HepG2 (cell line): ENCODE data around the gene SEC14L5.

Experiments used
- BHLHE40 ChIP-seq: IDR thresholded peaks from 2 replicates; pipeline ENCODE4 v1.6.1; 2011; ENCODE audit warnings: low read length, improper control_type of control experiment
- POGZ ChIP-seq: sonication (generic); formaldehyde crosslinking; IDR thresholded peaks from 2 replicates; pipeline ENCODE4 v1.4.0; 2020; ENCODE audit warnings: mild to moderate bottlenecking, missing genetic modification reagents
- TBX2 ChIP-seq: sonication (generic); formaldehyde crosslinking; IDR thresholded peaks from 2 replicates; pipeline ENCODE4 v1.5.0; 2020; ENCODE audit warnings: missing genetic modification reagents, mild to moderate bottlenecking, borderline replicate concordance
- ZNF12 ChIP-seq: sonication (generic); formaldehyde crosslinking; IDR thresholded peaks from 2 replicates; pipeline ENCODE4 v1.5.0; 2020; ENCODE audit warnings: missing genetic modification reagents
- TF ChIP-seq, protein P1 (sequence below): sonication (generic); formaldehyde crosslinking; IDR thresholded peaks from 2 replicates; pipeline ENCODE4 v1.5.0; 2020; ENCODE audit warnings: mild to moderate bottlenecking, missing genetic modification reagents, moderate library complexity
- TF ChIP-seq, protein P2 (sequence below): sonication (generic); formaldehyde crosslinking; IDR thresholded peaks from 2 replicates; pipeline ENCODE4 v1.5.1; 2020; ENCODE audit warnings: mild to moderate bottlenecking, missing genetic modification reagents
- TF ChIP-seq, protein P3 (sequence below): sonication (generic); formaldehyde crosslinking; IDR thresholded peaks from 2 replicates; pipeline ENCODE4 v1.4.0; 2020; ENCODE audit warnings: mild to moderate bottlenecking, missing genetic modification reagents
- TF ChIP-seq, protein P4 (sequence below): IDR thresholded peaks from 2 replicates; pipeline ENCODE4 v1.6.1; 2012; ENCODE audit warnings: inconsistent platforms
- TF ChIP-seq, protein P5 (sequence below): sonication (generic); formaldehyde crosslinking; IDR thresholded peaks from 2 replicates; pipeline ENCODE4 v1.5.0; 2020; ENCODE audit warnings: missing genetic modification reagents, mild to moderate bottlenecking, borderline replicate concordance

DNA sequence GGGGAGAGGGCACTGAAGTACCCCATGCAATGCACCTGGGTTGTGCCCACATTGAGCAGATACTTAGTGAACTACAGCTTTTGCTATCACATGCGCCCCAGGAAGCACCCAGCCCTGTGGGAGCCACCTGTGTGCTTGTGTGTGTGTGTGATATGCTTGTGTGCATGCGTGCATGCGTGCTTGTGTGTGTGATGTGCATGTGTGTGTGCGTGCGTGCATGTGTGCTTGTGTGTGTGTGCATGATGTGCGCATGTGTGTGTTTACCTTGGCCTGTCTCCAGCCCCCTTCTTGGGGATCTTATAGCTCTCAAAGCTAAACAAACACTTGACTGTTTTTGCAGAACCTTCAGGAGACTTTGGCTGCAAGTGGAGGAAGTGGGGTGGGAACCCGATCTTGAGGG, 106.8 kb downstream of the SEC14L5 start:
- TF ChIP-seq ZNF12 (CRISPR knock-in tag) (no peak), POGZ (CRISPR knock-in tag) (no peak), TBX2 (CRISPR knock-in tag) (no peak), BHLHE40 (no peak)
- TF ChIP-seq, protein P1, sequence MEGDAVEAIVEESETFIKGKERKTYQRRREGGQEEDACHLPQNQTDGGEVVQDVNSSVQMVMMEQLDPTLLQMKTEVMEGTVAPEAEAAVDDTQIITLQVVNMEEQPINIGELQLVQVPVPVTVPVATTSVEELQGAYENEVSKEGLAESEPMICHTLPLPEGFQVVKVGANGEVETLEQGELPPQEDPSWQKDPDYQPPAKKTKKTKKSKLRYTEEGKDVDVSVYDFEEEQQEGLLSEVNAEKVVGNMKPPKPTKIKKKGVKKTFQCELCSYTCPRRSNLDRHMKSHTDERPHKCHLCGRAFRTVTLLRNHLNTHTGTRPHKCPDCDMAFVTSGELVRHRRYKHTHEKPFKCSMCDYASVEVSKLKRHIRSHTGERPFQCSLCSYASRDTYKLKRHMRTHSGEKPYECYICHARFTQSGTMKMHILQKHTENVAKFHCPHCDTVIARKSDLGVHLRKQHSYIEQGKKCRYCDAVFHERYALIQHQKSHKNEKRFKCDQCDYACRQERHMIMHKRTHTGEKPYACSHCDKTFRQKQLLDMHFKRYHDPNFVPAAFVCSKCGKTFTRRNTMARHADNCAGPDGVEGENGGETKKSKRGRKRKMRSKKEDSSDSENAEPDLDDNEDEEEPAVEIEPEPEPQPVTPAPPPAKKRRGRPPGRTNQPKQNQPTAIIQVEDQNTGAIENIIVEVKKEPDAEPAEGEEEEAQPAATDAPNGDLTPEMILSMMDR (CRISPR knock-in tag) = no peak
- TF ChIP-seq, protein P2, sequence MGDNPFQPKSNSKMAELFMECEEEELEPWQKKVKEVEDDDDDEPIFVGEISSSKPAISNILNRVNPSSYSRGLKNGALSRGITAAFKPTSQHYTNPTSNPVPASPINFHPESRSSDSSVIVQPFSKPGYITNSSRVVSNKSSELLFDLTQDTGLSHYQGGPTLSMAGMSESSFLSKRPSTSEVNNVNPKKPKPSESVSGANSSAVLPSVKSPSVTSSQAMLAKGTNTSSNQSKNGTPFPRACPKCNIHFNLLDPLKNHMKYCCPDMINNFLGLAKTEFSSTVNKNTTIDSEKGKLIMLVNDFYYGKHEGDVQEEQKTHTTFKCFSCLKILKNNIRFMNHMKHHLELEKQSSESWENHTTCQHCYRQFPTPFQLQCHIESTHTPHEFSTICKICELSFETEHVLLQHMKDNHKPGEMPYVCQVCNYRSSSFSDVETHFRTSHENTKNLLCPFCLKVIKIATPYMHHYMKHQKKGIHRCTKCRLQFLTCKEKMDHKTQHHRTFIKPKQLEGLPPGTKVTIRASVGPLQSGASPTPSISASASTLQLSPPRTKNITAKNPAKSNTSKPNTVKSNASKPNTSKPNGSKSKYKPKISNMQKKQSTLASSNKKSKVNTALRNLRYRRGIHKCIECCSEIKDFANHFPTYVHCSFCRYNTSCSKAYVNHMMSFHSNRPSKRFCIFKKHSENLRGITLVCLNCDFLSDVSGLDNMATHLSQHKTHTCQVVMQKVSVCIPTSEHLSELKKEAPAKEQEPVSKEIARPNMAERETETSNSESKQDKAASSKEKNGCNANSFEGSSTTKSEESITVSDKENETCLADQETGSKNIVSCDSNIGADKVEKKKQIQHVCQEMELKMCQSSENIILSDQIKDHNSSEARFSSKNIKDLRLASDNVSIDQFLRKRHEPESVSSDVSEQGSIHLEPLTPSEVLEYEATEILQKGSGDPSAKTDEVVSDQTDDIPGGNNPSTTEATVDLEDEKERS (CRISPR knock-in tag) = no peak
- TF ChIP-seq, protein P3, sequence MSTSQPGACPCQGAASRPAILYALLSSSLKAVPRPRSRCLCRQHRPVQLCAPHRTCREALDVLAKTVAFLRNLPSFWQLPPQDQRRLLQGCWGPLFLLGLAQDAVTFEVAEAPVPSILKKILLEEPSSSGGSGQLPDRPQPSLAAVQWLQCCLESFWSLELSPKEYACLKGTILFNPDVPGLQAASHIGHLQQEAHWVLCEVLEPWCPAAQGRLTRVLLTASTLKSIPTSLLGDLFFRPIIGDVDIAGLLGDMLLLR (CRISPR knock-in tag) = no peak
- TF ChIP-seq, protein P4, sequence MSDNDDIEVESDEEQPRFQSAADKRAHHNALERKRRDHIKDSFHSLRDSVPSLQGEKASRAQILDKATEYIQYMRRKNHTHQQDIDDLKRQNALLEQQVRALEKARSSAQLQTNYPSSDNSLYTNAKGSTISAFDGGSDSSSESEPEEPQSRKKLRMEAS = no peak
- TF ChIP-seq, protein P5, sequence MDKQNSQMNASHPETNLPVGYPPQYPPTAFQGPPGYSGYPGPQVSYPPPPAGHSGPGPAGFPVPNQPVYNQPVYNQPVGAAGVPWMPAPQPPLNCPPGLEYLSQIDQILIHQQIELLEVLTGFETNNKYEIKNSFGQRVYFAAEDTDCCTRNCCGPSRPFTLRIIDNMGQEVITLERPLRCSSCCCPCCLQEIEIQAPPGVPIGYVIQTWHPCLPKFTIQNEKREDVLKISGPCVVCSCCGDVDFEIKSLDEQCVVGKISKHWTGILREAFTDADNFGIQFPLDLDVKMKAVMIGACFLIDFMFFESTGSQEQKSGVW (CRISPR knock-in tag) = no peak; the same call in 1 of the 2 replicates
